Measurements from ENCODE around the gene SMURF2. TPM values are rescaled to one million over a fixed set of nuclear protein-coding genes. Genes with fewer than 3 reads are reported as not detected.

Gene SMURF2
- total and polyA plus RNA-seq, 10 of the 15 experiments (the other 5 are each of a cell fraction or from before 2014, with no cell fraction given): 2.8 to 13.4 (median 7.5) TPM

GRCh38 chr17:64500487-64500859 is 161.6 kb downstream of the SMURF2 start:
- Histone ChIP-seq H3K4me2 (ENCODE audit: control insufficient read depth, insufficient read depth) (no peak overlapping the region), H4K20me1 (ENCODE audit: control insufficient read depth, insufficient read depth) (peaks cover 10% of the 10 kb centered on the region), H3K4me3 (no peak overlapping the region), H2AFZ (ENCODE audit: control insufficient read depth, low read depth, low read length) (no peak overlapping the region), H3K9me3 (replicated peaks; ENCODE audit: control insufficient read depth, insufficient read depth, low read length) (no peaks in the 10 kb centered on the region), H3K79me2 (ENCODE audit: control insufficient read depth, insufficient read depth, low read length) (peaks cover 67% of the 10 kb centered on the region), H3K4me1 (ENCODE audit: control insufficient read depth, insufficient read depth, low read length) (peaks cover 15% of the 10 kb centered on the region; the same call in 1 of the 2 replicates), H3K27ac (ENCODE audit: control insufficient read depth, insufficient read depth) (no peak overlapping the region), H3K27me3 (replicated peaks in 1 of 2; ENCODE audit: control insufficient read depth in 2 of 2, insufficient read depth in 2 of 2, low read length in 1 of 2) (no peaks in the 10 kb centered on the region), H3K9ac (ENCODE audit: control insufficient read depth, insufficient read depth, low read length) (no peak overlapping the region), H3K36me3 (ENCODE audit: control insufficient read depth in 2 of 2, insufficient read depth in 2 of 2, low read length in 1 of 2) (peaks cover 14 to 45% of the 10 kb centered on the region in 2 experiments)
- CTCF ChIA-PET: interaction anchor here (17.7 kb wide), 1 partner anchor 80 kb away, joined by 350 read pairs; no protein-coding TSS in a partner anchor
- intact Hi-C loops (cut with micrococcal nuclease; ENCODE audit: unreplicated experiment): no loop called here
- POLR2A ChIA-PET: no interaction called here
- WGBS (ENCODE audit: insufficient coverage, insufficient replicate concordance, low lambda C conversion rate, missing lambda C conversion rate): 96% methylated on average over 8 of the region's 8 CpGs
- no TSS peak for BruUV-seq (replicated peaks)
- RAD21 ChIA-PET (ENCODE audit: unreplicated experiment): interaction anchor here (1.2 kb wide), 1 partner anchor 80 kb away, joined by 4 read pairs; no protein-coding TSS in a partner anchor
- FAIRE-seq: no peak
- ATAC-seq: no peak
- SMC1A ChIA-PET (ENCODE audit: uncharacterized antibody, unreplicated experiment): interaction anchor here (6.6 kb wide), 1 partner anchor 81 kb away, joined by 70 read pairs; no protein-coding TSS in a partner anchor
- no peak for DNase-seq (ENCODE audit: low read depth, low spot score)
- in situ Hi-C loops (cut with MboI): loop anchor here (10.0 kb wide), 2 partner anchors 144 to 656 kb away; partner anchors contain the start of gene SMARCD2
- TF ChIP-seq RBBP5 (conservative IDR thresholded peaks at IDR 0.05) (no peak), ZNF592 (IDR thresholded peaks at IDR 0.05) (no peak), BCLAF1 (IDR thresholded peaks at IDR 0.05) (0 out of 2 replicates have a peak, but pooled peaks have one; percentile 27), POLR2AphosphoS5 (IDR thresholded peaks at IDR 0.05; ENCODE audit: low read length) (peak; percentile 3; the same call in 1 of the 2 replicates)
